Stromal cell of bone marrow (primary cell): ENCODE data around the gene GLI1.

Experiments used
- DNase-seq: peaks from one replicate; pipeline ENCODE4 v3.0.0-alpha.2; 2012; ENCODE audit warnings: low read depth

GLI1 gene

DNA sequence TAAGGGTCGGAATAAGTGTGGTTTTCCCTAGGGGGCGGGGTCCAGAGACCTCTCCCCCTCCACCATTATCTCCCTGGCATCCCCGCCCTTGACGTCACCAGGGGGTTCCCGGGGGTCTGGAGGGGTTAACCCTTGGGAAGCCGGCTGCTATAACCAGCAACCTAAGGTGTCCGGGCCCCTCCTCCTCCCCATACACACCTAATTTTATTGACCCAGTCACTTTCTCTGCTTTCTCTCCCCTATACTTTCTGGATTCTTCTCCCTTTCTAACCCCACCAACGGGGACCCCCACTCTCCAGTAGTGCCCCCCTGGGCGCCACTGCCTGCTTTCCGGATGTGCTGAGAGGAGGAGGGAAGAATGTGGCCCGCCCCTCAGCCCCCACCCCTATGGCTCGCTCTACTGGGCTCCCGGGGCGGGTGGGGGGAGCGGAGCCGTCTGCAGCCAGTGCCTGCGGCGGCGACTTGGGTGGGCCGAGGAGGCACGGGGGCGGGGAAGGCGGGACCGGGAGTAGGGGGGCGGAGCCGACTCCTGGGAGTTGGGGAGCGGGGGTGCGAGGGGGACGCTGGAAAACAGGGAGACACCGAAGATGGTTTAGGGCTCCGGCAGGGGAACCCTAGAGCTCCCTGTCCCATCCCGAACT, 1.8 kb downstream of the GLI1 start:
- DNase-seq, result no peak

DNA sequence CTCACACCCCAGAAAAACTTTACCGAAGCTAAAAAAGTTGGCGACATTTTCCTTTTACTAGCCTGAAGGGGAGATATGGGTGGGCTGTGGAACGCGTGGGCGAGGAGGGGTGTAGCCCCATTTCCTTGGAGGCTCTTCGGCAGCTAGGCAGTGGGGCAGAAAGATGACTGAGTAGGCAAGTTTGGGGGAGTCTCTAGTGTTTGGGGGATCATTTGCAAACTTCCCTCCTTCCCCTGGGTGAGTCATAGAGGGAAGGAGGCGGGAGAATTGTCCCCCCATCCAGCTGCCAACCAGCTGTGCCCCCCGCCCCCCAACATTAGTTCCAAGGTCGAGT, 2.3 kb downstream of the GLI1 start:
- DNase-seq, result no peak

DNA sequence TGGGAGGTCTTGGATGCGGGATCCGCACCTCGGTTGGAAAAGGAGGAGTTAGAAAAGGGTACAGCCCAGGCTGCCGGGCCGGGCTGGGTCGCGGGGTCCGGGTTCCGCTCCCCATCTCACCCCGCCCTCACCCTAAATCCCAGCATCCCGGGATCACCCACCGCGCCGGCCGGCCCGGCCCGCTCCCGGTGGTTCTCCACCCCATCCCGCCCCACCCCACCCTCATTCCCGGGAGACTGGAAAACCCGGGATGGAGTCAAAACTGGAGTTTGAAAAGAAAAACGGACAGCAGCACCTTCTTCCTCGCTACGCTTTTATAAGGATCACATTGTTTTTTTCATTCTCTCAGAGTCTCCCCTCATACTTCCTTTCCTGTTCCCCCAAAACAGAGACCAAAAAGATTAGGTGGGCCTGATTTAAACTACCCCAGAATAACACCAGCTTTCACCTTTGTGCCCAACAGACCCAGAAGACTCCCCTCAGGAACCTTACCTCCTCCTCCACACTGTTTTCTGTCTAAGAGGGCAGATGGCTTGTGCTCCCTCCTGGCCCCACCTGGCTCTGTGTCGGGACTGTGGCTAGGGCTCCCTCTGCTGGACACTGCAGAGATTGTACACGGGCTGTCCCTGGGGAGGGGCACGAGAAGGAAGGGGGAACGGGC, 2.8 kb downstream of the GLI1 start:
- peak; percentile 70 for DNase-seq

DNA sequence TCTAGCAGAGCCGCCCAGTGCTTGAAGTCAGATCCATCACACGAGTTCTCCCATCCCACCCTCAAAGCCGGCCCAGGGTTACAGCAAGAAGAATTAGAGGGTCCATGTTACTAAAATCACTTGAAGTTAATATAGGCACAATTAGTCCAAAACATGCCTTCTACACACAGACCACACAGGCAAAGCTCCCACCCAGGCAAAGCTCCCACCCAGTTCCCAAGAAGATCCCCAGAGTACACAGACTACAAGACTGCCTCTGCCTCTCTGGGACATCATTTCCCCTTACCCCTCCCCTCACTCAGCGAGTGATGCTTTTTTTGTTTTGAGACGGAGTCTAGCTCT, 3.3 kb downstream of the GLI1 start:
- no peak for DNase-seq

DNA sequence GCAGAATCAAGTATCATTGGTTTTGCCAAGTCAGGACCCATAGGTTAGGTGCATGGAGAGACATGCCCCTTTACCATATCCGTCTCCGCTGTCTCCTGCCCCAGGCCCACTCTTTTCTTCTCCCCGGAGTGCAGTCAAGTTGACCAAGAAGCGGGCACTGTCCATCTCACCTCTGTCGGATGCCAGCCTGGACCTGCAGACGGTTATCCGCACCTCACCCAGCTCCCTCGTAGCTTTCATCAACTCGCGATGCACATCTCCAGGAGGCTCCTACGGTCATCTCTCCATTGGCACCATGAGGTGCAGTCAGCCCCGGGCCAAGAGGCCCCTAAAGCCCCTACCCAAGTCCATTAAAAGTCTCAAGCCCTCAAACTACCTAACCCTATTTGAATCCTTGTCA, 5.0 kb downstream of the GLI1 start:
- DNase-seq, result no peak

DNA sequence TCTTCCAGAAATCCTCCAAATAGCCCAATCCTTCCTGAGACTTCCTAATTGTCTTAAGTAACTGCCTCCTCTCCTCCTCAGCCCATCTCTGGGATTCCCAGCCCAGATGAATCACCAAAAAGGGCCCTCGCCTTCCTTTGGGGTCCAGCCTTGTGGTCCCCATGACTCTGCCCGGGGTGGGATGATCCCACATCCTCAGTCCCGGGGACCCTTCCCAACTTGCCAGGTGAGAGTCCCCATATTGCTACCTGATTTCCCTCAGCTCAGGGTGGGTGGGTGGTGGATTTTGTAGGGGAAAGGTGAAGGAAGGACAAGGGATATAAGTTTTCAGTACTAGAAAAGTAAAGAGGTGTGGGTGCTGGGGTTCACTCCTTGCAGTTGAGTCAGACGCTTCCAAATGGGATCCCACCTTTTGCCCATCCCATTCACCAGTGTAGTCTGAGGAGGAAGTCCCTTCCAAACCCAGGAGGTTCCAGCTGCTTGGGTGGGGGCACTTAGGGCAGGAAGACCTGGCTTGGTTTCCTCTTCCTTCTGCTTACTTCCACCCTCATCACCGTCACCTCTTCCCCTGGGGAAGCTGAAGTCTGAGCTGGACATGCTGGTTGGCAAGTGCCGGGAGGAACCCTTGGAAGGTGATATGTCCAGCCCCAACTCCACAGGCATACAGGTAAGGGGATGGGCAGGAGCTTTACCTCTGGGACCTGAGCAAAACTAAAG, 5.6 kb downstream of the GLI1 start:
- no peak for DNase-seq

DNA sequence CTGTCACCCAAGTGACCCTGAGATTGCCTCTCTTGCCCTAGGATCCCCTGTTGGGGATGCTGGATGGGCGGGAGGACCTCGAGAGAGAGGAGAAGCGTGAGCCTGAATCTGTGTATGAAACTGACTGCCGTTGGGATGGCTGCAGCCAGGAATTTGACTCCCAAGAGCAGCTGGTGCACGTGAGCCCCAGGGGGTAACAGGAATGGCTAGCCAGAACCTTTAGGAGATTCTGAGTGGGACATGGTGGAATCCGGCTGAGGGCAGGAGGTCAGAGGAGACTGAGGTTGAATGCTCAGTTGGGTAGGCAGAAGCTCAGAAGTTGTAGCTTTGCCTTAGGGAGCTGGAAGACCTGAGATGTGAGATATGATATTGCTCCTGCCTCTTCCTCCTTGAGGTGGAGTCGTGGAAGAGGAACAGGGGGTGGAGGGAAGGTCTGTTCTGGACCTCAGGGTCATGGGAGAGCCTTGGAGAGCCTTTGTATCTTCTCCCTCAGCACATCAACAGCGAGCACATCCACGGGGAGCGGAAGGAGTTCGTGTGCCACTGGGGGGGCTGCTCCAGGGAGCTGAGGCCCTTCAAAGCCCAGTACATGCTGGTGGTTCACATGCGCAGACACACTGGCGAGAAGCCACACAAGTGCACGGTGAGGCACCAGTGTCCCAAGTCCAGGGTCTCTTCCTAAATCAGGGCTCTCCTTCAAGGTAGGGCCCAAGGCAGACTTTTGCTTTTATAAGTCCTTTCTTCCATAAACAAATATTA, 6.3 kb downstream of the GLI1 start:
- DNase-seq, result no peak

DNA sequence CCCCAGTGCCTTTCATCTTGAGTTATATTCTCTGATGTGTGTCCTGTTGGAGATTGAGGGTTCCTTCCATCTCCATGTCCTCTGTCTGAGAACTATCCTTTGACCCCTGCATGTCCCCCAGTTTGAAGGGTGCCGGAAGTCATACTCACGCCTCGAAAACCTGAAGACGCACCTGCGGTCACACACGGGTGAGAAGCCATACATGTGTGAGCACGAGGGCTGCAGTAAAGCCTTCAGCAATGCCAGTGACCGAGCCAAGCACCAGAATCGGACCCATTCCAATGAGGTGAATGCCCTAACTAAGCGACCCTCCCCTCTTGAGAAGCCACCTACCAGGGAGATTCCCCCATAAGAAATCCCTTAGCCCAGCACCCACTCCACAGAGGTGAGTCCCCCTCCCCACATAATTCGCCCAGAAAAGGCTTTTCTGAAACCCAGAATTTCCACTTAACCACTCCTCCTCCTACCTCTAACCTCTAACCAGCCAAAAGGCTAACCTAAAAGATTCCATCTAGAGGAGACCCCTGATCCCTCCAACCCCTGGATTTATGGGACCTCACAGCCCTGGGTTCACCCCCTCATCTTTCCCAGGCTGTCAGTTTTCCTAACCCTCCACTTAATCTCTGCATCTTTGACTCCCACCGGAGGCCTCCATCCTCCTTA, 7.8 kb downstream of the GLI1 start:
- DNase-seq, result no peak

DNA sequence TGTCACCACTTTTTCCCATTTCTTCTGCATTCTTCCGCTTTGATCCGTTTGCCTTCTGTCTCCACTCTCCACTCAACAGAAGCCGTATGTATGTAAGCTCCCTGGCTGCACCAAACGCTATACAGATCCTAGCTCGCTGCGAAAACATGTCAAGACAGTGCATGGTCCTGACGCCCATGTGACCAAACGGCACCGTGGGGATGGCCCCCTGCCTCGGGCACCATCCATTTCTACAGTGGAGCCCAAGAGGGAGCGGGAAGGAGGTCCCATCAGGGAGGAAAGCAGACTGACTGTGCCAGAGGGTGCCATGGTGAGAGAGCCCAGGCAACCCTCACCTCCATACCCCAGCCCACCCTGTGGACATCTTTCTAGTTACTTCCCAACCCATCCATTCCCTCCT, 8.3 kb downstream of the GLI1 start:
- no peak for DNase-seq

DNA sequence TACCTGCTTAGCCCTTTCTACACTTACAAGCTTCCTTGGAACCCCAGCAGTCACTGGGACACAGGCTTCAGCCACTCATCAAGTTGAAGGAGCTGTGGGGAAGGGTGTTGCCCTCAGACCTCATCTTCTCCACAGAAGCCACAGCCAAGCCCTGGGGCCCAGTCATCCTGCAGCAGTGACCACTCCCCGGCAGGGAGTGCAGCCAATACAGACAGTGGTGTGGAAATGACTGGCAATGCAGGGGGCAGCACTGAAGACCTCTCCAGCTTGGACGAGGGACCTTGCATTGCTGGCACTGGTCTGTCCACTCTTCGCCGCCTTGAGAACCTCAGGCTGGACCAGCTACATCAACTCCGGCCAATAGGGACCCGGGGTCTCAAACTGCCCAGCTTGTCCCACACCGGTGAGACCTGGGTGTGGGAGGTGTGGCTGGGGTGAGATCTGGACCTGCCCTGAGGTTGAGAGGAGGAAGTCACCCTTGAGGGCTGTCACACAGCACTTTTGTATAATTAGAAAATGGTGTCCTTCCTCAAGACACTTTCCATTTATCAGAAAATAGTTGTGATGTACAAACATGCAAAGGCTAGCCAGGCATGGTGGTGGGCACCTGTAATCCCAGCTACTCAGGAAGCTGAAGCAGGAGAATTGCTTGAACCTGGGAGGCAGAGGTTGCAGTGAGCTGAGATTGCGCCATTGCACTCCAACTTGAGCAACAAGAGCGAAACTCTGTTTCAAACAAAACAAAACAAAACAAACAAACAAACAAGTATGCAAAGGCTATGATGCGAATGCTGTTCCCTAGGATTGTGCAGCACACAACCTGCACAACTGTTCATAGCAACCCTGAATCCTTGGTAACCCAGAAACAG, 9.9 kb downstream of the GLI1 start:
- no peak for DNase-seq

DNA sequence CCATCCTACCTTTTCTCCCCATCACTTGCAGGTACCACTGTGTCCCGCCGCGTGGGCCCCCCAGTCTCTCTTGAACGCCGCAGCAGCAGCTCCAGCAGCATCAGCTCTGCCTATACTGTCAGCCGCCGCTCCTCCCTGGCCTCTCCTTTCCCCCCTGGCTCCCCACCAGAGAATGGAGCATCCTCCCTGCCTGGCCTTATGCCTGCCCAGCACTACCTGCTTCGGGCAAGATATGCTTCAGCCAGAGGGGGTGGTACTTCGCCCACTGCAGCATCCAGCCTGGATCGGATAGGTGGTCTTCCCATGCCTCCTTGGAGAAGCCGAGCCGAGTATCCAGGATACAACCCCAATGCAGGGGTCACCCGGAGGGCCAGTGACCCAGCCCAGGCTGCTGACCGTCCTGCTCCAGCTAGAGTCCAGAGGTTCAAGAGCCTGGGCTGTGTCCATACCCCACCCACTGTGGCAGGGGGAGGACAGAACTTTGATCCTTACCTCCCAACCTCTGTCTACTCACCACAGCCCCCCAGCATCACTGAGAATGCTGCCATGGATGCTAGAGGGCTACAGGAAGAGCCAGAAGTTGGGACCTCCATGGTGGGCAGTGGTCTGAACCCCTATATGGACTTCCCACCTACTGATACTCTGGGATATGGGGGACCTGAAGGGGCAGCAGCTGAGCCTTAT, 10.8 kb downstream of the GLI1 start:
- no peak for DNase-seq

DNA sequence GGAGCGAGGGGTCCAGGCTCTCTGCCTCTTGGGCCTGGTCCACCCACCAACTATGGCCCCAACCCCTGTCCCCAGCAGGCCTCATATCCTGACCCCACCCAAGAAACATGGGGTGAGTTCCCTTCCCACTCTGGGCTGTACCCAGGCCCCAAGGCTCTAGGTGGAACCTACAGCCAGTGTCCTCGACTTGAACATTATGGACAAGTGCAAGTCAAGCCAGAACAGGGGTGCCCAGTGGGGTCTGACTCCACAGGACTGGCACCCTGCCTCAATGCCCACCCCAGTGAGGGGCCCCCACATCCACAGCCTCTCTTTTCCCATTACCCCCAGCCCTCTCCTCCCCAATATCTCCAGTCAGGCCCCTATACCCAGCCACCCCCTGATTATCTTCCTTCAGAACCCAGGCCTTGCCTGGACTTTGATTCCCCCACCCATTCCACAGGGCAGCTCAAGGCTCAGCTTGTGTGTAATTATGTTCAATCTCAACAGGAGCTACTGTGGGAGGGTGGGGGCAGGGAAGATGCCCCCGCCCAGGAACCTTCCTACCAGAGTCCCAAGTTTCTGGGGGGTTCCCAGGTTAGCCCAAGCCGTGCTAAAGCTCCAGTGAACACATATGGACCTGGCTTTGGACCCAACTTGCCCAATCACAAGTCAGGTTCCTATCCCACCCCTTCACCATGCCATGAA, 11.5 kb downstream of the GLI1 start:
- DNase-seq, result no peak

DNA sequence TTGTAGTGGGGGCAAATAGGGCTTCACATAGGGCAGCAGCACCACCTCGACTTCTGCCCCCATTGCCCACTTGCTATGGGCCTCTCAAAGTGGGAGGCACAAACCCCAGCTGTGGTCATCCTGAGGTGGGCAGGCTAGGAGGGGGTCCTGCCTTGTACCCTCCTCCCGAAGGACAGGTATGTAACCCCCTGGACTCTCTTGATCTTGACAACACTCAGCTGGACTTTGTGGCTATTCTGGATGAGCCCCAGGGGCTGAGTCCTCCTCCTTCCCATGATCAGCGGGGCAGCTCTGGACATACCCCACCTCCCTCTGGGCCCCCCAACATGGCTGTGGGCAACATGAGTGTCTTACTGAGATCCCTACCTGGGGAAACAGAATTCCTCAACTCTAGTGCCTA, 12.1 kb downstream of the GLI1 start:
- DNase-seq, result no peak

DNA sequence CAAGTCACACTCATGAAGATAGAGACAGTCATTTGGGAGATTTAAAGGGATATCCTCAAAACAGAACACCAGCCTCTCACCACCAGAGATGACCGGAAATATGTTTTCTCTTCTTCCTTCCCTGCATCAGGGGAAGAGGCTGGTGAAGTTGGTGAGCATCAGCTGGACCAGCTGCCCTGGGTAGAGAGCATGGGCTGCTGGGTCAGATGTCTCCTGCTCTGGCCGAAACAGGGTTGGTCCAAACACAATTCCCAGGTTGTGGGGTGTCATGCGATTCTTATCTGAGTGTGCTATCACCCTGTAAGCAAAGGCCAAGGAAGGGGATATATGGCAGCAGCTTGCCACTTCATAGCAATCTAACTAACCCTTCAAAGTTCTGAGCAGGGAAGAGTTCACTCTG, 12.8 kb downstream of the GLI1 start:
- no peak for DNase-seq

DNA sequence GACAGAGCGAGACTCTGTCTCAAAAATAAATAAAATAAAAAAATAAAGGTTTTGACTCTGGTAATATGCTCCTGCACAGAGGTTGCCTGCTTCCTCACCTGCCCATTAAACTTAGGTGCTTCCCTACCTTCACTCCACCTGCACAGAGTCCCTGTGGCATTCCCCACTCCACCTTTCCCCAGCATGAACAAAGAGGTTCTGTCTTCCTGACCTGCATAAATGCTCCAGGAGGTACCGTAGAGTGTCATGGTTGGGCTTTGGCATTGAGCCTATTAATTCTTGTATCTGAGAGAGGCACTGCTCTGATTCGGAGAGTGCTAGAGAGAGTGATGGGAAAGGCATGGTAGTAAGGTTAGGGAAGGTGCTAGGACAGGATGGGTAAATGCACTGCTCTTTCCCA, 13.8 kb downstream of the GLI1 start:
- DNase-seq, result no peak

DNA sequence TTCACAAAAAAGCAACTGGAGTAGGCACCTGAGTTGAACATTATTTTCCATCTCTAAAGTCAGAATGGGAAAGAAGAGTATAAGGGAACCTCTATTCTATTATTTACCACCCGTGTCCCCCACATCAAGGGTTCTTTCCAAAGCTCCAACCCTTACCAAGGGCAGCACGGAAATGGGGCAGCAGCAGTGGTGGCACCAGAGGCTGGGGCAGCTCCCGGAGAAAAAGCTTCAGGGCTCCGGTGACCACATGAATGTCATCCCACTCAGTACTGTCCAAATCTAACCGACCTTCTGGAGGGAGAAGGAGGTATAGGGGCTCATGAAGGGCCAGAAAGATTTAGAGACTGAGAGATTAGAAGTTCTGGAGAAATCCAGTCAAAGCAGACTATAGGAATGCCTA, 14.3 kb downstream of the GLI1 start:
- no peak for DNase-seq

DNA sequence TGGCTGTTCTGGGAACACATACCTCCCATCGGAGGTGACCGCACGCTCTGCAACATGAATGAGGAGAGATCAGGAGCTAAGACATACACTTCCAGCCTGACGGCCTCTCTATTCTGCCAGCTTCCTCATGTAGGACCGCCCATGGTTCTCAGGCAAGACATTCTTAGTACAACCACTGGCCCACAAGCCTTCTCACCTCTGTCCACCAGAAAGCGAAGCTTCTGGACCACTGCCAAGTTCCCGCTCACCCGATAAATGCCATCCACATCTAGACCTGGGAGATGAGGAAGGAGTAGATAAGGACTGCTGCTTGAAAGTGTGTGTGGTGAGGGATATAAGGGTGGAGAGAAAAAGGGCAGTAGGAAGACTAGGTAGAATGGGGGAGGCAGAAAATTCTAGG, 14.8 kb downstream of the GLI1 start:
- DNase-seq, result no peak

DNA sequence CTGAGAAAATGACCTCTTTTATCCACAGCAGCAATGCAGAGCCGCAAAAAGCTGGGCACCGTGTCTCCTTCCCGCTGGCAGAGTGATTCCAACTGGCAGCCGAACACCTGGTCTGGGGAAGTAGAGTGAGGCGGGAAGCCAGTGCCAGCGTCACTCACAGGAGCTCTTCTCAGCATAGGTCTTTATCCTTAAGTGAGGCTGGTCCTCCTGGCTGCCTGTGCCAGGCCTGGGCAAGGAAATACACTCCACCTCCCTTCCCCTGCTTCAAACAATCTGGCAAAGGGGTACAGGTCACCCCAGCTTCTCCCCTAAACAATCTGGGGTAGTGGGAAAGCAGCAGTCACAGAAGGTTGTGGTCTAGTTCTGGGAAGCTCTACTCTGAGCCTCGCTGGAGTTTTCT, 15.3 kb downstream of the GLI1 start:
- DNase-seq, result no peak

DNA sequence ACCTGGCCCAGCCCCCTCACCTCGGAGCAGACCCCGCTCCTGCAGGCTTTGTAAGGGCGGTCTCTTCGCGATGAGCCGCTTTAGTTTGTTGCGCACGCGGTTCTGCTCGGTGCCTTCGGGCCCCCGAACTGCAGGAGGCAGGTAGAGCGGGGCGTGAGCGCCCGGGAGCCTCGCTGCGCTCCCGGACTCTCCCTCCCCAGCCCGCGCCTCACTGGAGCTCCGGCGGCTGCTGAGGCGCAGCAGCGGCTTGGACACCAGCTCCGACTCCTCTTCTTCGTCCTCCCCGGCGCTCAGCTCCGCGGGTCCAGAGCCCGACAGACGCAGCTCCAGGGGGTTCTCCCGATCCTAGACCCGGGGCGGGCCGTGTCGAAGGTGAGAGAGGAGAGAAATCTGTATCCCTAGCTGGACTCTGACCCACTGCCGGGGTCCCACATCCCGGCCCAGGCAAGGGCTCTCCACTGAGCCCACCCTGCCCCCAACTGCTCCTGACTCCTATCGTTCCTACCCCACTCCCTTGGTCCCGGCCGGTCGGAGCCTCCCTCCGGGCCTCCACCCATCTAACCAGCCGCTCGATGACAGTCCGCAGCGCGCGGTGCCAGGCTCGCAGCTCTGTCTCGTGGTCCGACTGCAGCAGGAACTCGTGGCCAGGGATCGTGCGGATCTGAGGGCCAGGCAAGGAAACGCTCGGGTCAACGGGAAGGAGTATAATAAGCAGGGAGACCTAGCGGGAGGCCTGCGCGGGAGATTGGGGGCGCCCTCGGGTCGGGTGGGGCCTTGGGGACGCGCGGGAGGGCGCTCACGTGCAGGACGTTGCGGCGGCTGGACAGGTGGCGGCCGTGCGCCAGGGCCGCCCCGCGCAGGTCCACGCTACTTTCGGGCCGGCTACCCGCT, 15.9 kb downstream of the GLI1 start:
- no peak for DNase-seq
